ENCODE measurements around the gene CHAD.

DNA sequence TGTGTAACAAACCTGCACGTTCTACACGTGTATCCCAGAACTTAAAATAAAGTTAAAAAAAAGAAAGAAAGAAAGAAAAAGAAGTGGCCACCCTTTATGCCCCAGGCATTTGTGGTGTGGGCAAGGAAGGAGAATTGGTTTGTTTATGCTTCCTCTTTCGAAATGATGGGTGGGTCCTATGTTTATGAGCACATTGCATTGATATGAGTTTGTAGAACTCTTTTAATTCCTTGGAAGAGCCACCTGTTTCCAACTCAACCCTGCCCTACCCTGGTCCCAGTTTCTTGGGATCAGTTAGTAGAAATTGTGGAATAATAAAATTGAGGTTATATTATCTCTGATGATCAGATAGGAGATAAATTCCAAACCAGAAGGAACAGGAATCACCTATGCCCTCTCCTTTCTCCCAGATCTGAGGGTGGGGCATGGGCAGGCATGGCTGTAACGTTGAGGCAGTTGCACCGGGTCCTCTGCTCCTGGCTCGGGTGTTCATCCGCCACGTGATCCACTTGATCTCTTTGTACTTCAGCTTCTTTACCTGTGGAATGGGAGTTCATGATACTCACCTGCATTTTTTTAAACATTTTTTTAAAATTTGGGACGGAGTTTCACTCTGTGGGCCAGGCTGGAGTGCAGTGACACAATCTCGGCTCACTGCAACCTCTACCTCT lies 15.9 kb downstream of the CHAD start:
- TF ChIP-seq, protein P1, sequence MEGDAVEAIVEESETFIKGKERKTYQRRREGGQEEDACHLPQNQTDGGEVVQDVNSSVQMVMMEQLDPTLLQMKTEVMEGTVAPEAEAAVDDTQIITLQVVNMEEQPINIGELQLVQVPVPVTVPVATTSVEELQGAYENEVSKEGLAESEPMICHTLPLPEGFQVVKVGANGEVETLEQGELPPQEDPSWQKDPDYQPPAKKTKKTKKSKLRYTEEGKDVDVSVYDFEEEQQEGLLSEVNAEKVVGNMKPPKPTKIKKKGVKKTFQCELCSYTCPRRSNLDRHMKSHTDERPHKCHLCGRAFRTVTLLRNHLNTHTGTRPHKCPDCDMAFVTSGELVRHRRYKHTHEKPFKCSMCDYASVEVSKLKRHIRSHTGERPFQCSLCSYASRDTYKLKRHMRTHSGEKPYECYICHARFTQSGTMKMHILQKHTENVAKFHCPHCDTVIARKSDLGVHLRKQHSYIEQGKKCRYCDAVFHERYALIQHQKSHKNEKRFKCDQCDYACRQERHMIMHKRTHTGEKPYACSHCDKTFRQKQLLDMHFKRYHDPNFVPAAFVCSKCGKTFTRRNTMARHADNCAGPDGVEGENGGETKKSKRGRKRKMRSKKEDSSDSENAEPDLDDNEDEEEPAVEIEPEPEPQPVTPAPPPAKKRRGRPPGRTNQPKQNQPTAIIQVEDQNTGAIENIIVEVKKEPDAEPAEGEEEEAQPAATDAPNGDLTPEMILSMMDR (IDR thresholded peaks at IDR 0.05; ENCODE audit: insufficient read depth, low read length, poor library complexity, severe bottlenecking), result no peak
- TF ChIP-seq EZH2phosphoT487 (conservative IDR thresholded peaks at IDR 0.05; ENCODE audit: low read length), result no peak

Measured in SU-DHL-6 (cell line).